GM19455 (cell line): ENCODE measurements around the gene XRCC5.
A peak's percentile ranks its signal among the peaks of the same experiment; 100 is the strongest.

Experiments
- ATAC-seq: cut with Tn5 transposase; IDR thresholded peaks from one replicate; pipeline ENCODE4 v1.9.1; 2021; ENCODE audit not compliant: unreplicated experiment

XRCC5 gene

GRCh38 chr2:216222650-216223352 lies 113.7 kb downstream of the XRCC5 start:
- peak; percentile 63 for ATAC-seq

DNA sequence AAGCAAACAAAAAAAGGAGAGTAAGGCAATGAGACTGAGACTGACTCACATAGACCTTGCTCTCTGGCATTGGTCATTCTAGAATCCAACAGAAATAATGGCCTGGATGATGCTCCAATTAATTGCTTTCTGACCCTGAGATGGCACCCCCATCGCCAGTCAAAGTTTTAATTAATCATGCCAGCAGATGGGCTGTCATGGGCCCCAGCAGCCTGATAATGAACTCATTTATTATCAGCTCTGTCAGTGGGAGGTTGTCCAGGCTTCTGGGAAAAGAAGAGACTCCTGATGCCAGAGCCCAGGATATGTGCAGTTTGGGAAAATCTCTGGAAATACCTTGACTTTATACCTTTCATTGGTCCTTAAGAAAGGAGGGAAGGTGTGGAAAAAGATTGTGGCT lies 115.2 kb downstream of the XRCC5 start:
- no peak for ATAC-seq

GRCh38 chr2:216229277-216229914 lies 120.2 kb downstream of the XRCC5 start:
- no peak for ATAC-seq

- ATAC-seq = no peak
Measured at GRCh38 chr2:216231867-216232266, 122.7 kb downstream of the XRCC5 start.

GRCh38 chr2:216232721-216233120 lies 123.6 kb downstream of the XRCC5 start:
- ATAC-seq = no peak

GRCh38 chr2:216233281-216233995 lies 124.3 kb downstream of the XRCC5 start:
- ATAC-seq = no peak

DNA sequence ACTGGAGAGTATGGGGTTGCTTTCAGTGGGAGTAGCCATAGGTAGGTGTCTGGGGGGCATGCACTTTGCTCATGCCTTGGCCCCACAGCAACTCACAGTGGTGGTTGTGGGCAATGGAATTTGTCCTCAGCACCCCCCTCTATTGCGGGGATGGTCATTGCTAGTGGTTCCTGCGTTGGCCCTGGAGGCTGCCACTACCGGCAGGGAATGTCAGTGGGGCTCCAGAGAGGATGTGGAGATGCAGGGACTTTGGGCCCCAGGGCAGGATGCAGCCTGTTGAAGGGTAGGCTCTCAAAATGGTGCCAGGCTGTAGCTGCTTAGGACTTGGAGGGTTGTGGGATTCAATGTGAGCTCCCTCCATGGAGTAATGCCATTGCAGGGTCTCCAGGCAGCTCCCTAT lies 125.0 kb downstream of the XRCC5 start:
- ATAC-seq = no peak

GRCh38 chr2:216235462-216235861 lies 126.3 kb downstream of the XRCC5 start:
- no peak for ATAC-seq

DNA sequence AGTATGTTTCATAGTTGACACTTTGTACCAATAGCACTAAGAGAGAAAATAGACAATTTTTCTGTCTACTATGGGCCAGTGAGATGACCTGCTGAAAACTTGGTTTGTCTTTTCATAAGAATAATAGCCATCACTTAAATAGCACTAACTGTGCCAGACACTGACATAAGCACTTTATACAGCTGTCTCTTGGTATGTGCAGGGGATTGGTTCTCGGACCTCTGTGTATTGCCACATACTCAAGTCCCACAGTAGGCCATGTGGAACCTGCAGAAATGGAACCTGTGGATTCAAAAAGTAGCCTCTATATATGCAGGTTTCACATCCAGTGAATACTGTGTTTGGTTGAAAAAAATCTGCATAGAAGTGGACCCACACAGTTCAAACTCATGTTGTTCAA lies 126.7 kb downstream of the XRCC5 start:
- ATAC-seq = no peak

- no peak for ATAC-seq
Measured at GRCh38 chr2:216236486-216236885, 127.3 kb downstream of the XRCC5 start.

DNA sequence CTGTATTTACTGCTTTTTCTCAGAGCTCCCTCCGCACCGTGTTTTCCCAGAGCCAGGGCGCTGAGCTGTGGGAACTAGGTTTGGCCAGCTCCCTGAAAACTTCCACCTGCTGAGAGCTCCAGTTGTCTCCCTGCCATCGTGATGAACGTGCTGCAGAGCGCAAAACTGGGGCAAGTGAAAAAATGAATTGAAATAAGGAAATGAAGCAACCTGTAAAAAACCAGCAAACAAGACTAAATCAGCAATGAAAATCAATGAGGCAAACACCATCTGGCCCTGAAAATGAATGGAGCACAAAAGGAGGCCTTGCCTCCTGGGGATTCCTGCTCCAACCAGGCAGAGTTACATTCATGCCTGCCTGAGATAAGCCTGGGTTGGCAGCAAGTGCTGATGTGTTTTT lies 133.2 kb downstream of the XRCC5 start:
- no peak for ATAC-seq

DNA sequence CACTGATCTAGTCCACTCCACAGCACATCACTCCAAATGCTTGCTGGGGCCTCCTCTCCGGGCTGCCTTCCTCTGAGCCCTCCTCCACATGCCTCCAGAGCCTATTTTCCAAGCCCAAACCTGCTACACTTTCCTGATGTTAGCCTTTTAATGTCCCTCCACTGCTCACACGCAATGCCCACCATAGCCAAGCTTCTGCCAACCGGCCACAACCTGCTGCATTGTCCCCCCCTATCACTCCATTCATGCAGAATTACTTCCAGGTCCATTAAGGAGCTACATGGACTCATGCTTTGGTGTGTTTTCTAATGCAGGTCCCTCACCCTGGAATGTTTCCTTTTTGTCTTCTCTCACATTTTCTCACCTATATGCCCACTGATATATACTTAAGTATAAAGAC lies 133.9 kb downstream of the XRCC5 start:
- ATAC-seq = no peak

- no peak for ATAC-seq
Measured at GRCh38 chr2:216245391-216245975, 136.3 kb downstream of the XRCC5 start.

GRCh38 chr2:216246766-216247165 lies 137.6 kb downstream of the XRCC5 start:
- no peak for ATAC-seq
